ENCODE measurements around the gene UBE2Q1.
"Not testable (repeated sequence)": the region's sequence is repeated elsewhere in the genome, so short reads cannot be mapped to it uniquely, and the experiment has no call there.

UBE2Q1 gene

GRCh38 chr1:154549202-154549770 is 9.2 kb downstream of the UBE2Q1 start:
- no peak for DNase-seq

GRCh38 chr1:154548028-154548427 is 10.4 kb downstream of the UBE2Q1 start:
- DNase-seq: no peak

DNA sequence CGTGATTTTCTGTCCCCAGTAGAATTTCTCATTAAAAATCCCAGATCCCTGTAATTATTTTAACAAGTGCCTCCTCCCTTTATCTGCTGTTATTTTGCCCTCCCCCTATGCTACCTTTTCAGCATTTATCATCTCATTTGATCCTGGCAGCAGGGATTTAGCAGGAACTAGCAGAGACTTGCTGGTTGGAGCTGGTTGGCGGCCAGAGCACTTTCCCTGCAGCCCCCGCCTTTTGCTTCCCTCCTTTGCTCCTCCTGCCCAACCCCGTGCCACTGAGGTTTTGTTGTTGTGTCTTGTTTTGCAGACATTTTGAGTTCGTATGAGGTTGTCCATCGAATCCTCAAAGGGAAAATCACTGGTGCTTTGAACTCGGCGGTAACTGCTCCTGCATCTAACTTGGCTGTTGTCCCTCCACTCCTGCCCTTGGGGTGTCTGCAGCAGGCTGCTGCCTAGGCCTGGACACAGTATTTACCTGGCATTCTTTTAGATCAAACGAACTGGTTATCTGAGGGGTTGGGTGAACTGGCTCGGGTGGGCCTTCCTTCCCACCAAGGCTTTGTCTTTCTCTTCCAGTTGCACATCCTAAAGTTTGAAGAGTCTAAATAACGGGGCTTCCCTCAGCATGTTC is 11.2 kb downstream of the UBE2Q1 start:
- DNase-seq: no peak

GRCh38 chr1:154546264-154547063 is 12.0 kb downstream of the UBE2Q1 start:
- DNase-seq: peak; percentile 59

- DNase-seq: no peak
Observed at GRCh38 chr1:154541231-154541630, 17.2 kb downstream of the UBE2Q1 start.

GRCh38 chr1:154539486-154540483 is 18.7 kb downstream of the UBE2Q1 start:
- DNase-seq: no peak

- DNase-seq: no peak
Observed at GRCh38 chr1:154536570-154536969, 21.9 kb downstream of the UBE2Q1 start.

- no peak for DNase-seq
Observed at GRCh38 chr1:154533952-154534844, 24.3 kb downstream of the UBE2Q1 start.

- DNase-seq: not testable (repeated sequence)
Observed at GRCh38 chr1:154531950-154532349, 26.5 kb downstream of the UBE2Q1 start.

GRCh38 chr1:154529308-154529707 is 29.2 kb downstream of the UBE2Q1 start:
- no peak for DNase-seq

GRCh38 chr1:154527192-154527591 is 31.3 kb downstream of the UBE2Q1 start:
- DNase-seq: no peak

DNA sequence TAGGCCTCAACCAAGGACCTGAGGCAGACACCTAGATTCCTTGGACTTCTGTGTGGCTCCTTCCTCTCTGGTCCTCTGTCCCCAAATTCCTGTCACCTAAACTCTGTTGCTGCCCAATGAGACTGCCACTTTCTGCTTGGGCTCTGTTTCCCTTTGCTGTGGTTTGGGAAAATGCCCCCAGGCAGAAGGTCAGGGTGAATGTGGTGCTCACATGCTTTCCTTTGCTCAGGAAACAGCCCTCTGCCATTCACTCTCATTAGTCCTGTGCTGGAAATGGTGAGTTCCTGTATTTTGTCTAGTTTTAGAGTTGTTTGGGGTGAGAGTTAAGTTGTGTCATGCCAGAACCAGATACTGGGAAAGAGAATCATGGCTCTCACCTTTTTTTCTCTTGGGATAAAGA is 33.6 kb downstream of the UBE2Q1 start:
- DNase-seq: no peak

GRCh38 chr1:154521695-154522094 is 36.8 kb downstream of the UBE2Q1 start:
- no peak for DNase-seq

DNA sequence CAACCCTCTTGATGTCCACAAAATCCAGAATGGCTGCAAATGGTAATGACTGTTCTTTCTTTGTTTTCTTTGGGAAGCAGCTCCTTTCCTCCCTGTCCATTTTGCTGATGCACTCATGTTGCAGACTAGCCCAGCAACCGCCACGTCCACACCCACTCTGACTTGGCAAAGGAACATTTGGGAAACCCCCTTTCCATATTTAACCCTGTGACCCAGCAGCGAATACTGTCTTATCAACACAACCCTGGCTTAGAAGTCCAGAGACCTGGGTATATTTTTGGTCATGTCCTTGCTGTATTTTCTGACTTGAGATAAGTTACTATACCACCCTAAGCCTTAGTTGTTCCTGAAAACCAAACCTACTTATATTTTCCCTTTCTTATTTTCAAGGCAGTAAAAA is 38.1 kb downstream of the UBE2Q1 start:
- DNase-seq: no peak

DNA sequence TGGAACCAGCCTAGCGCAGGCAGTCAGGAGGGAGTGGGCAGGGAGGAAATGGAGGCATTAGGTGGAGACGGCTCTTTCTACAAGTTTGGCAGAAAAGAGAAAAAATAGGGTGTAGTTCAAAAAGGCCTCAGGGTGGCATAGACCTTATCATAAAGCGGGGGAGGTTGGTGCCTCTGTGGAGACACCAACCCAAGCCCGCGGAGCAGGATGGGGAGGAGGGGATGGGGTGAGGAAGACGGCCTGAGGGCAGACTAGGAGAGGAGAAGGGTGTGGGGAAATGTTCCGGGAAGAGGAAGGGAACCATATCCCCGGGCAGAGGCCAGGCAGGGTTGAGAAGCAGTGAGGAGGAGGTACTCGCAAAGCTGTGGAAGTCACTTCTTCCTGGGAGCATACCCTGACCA is 38.9 kb downstream of the UBE2Q1 start:
- no peak for DNase-seq

GRCh38 chr1:154517661-154518060 is 40.8 kb downstream of the UBE2Q1 start:
- DNase-seq: no peak

DNA sequence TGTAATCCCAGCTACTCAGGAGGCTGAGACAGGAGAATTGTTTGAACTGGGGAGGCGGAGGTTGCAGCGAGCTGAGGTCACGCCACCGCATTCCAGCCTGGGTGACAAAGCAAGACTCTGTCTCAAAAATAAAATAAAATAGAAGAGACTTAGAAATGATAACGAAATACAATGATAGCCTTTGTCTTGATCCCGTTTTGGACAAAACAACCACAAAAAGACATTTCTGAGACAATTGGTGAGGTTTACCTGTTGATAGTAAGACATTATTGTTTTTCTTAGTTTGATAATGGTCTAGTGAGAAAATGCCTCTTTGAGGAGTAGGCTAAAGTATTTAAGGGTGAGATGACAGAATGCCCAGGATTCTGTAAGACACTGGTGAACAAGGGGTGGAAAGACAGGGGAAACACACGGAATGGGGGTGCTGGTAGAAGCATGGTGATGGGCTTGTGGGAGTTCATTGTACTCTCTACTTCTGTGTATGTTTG is 44.4 kb downstream of the UBE2Q1 start:
- DNase-seq: no peak

GRCh38 chr1:154512760-154513159 is 45.7 kb downstream of the UBE2Q1 start:
- DNase-seq: no peak

DNA sequence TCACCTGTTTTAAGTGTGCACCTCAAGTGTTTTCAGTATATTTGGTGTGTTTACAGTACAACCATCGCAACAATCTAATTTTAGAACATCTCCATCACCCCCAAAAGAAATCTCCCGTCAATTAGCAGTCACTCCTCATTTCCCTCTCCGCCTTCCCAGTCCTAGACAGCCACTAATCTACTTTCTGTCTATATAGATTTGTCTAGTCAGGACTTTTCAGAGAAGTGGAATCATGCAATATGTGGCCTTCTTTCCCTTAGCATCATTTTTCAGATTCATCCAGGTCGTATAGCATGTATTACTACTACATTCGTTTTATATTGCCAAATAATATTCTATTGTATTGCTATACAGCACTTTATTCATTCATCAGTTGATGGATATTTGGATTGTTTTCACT is 54.6 kb downstream of the UBE2Q1 start:
- DNase-seq: no peak

DNA sequence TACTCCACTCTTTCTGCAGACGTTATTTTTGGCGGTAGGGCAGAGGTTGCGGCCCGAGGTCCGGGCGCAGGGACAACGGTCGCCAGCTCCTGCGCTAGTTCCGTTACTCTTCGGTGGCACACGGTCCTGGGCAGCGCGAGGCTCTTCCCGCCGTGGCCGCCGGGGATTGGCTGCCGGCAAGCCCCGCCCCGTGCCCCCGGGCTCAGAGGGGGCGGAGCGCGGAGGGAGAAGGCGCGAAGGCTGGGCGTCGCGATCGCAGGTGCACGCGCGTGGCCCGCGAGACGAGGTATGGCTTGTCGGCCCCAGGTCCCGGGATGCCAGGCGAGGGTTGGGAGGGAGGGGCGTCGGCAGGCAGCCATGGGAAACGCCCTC is 55.7 kb downstream of the UBE2Q1 start:
- DNase-seq: no peak

DNA sequence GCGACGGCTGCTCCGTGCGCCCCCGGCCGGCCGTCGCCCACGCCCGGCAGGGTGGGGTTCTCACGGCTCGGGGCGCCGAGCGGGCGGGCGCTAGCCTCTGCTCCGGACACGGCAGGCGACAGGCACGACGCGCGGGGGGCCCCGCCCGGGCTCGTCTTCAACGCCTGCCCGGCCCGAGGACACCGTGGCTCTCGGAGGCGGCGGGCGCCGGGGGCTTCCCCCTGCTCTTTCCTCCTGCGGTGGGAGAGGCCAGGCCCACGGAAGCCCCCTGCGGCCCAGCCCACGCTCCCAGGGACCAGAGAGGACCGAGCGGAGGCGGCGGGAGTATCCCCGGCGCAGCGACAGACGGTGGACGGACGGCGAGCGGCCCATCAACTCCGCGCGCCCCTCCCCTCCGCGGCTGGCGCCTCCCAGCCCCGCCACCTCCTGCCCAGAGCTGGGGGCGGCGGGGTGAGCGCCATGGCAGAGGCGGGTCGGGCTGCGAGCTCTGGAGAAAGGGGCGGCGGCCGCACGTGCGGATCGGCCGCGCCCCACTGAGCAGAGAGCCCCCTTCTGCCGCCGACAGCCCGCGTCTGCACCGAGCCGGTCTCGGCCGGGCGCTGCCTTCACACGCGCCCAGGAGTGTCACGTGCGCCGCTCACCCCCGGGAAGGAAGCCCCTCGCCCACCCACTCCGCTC is 56.3 kb downstream of the UBE2Q1 start, which contains the start of the genes SHE and TDRD10:
Gene SHE, minus strand, starts transcription at position 347 of the 678 bp plus-strand sequence. CDS start 386 bp downstream, outside the sequence.
Gene TDRD10, plus strand, starts transcription at position 154 of the 678 bp plus-strand sequence. CDS start 4,685 bp downstream, outside the sequence.
- DNase-seq: no peak
